GM13976 (cell line): ENCODE data around the gene DIPK1B.

ENCODE experiments used
- DNase-seq: peaks from one replicate; pipeline ENCODE4 v3.0.0; 2012; ENCODE audit warnings: low spot score
- CTCF ChIP-seq: IDR thresholded peaks from 2 replicates; pipeline ENCODE4 v1.5.1; 2012; ENCODE audit warnings: borderline replicate concordance, mild to moderate bottlenecking; ENCODE audit not compliant: insufficient read depth; ENCODE audit errors: extremely low read depth, missing control alignments, control extremely low read depth
- in situ Hi-C: fragments of 300-500 bp; cut with MboI; formaldehyde crosslinking; loops from one replicate; pipeline ENCODE4 v1.12.0; 2022; ENCODE audit warnings: low sequenced_read_pairs, mixed read lengths, inconsistent platforms; ENCODE audit not compliant: unreplicated experiment

DIPK1B gene

GRCh38 chr9:136687721-136688223, 24.6 kb upstream of the DIPK1B start:
- no peak for TF ChIP-seq CTCF
- in situ Hi-C loops: no loop called here
- DNase-seq: no peak

- TF ChIP-seq CTCF: no peak
- in situ Hi-C loops: no loop called here
- peak; percentile 81 for DNase-seq
Measured at GRCh38 chr9:136688274-136689107, 23.9 kb upstream of the DIPK1B start.

GRCh38 chr9:136689108-136689460, 23.3 kb upstream of the DIPK1B start:
- DNase-seq: no peak
- no peak for TF ChIP-seq CTCF
- in situ Hi-C loops: no loop called here

GRCh38 chr9:136690104-136690805, 22.1 kb upstream of the DIPK1B start:
- TF ChIP-seq CTCF: no peak
- in situ Hi-C loops: no loop called here
- DNase-seq: no peak

- DNase-seq: no peak
- no peak for TF ChIP-seq CTCF
- in situ Hi-C loops: no loop called here
Measured at GRCh38 chr9:136690806-136691261, 21.5 kb upstream of the DIPK1B start.

GRCh38 chr9:136691316-136692184, 20.8 kb upstream of the DIPK1B start:
- in situ Hi-C loops: no loop called here
- TF ChIP-seq CTCF: no peak
- DNase-seq: no peak
